ENCODE data around the gene PSTPIP2.
"Not testable (repeated sequence)": the region's sequence is repeated elsewhere in the genome, so short reads cannot be mapped to it uniquely, and the experiment has no call there.

PSTPIP2 gene

DNA sequence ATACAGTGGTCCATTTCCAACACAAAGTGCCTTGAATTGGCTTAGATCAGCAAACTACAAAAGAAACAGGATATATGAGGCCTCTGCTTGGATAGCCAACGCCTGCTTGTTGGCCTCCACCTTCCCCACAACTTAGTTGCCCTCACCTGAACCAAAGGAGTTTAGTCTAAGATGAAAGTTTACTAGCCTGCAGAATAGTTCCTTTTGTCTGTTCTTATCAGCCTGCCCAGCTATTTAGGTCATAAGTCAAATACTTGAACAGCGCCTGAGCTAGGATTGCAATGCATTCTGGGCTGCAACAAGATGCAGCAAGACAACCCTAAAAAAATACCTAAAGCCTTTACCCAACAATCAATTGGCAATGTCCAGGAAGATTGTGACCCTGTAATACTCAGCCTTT, 91.8 kb downstream of the PSTPIP2 start:
- DNase-seq, result no peak

- DNase-seq, result no peak
Measured at GRCh38 chr18:45978084-45978483, 94.0 kb downstream of the PSTPIP2 start.

- no peak for DNase-seq
Measured at GRCh38 chr18:45976974-45977373, 95.1 kb downstream of the PSTPIP2 start.

GRCh38 chr18:45976566-45976965, 95.5 kb downstream of the PSTPIP2 start:
- DNase-seq, result no peak

GRCh38 chr18:45974088-45974536, 97.9 kb downstream of the PSTPIP2 start:
- DNase-seq, result no peak

DNA sequence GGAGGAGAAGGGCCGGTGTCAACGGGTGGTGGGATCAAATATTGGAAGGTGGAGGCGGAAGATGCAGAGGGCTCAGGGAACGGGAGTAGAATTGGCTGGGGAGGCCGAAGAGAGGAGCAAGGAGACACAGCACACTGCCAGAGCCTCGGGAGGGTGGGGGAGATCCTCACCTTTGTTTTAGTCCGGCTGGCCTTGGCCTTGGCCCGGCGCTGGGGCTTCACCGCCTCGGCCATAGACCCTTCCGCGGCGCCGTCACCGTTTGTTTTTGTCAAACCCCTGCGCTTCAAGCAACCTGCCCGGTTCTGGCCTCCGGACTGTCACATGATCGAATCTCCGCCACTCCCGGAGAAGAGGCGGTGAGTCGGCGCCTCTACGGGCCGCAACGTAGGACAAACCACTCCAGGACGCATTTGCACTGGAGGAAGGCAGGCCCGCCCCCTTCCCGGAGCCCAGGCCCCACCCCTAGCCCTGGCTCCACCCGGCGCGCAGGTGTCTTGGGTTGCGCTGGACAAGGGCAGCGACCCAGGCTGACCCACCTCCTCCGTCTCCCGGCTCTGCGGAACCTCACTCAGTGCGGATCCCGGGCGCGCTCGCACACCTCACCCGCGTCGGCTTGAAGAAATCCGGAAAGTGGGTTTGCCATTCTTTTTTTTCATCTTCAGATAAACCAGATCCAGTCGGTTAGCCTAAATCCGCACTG, 104.9 kb downstream of the PSTPIP2 start, which contains the start of gene EPG5:
TSS of gene EPG5 (minus strand) at position 323 of the 700 bp plus-strand sequence. CDS start at position 233, 90 bp downstream.
- DNase-seq, result peak; percentile 77

- not testable (repeated sequence) for DNase-seq
Measured at GRCh38 chr18:45964913-45965312, 107.1 kb downstream of the PSTPIP2 start.

DNA sequence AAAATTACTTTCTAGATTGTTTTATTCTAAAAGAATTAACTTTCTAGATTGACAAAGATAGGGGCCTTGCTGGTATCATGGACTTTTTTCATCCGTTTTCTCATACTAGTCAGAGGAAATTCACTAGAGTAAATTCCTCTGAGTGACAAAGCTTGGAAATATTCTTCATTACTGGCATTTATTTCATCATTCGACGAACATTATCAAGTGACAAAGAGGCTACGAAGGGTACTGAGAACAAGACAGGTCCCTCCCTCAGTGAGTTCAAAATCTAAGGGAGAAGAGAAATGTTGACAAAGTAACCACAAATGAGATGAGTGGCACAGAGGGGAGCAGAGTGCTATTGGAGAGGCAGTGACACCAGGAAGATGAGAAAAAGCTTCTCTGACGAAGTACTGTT, 109.2 kb downstream of the PSTPIP2 start:
- DNase-seq, result no peak

DNA sequence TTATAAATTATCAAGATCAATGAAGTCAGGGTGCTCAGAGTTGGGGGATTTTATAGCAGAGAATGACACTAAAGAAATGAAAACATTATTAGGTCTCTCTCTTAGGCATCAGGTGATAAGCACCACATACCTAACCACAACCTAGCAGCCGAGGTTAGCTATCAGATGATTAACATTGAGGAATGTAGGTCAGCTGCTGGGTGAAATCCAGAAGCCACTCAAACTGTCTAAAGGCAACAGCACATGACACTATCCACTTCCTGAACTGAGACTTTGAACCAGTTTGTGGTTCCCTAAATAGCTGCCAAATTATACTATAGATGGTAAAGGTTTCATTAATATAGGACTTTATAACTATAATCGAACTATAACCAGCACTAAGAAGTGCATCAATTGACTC, 109.6 kb downstream of the PSTPIP2 start:
- no peak for DNase-seq

DNA sequence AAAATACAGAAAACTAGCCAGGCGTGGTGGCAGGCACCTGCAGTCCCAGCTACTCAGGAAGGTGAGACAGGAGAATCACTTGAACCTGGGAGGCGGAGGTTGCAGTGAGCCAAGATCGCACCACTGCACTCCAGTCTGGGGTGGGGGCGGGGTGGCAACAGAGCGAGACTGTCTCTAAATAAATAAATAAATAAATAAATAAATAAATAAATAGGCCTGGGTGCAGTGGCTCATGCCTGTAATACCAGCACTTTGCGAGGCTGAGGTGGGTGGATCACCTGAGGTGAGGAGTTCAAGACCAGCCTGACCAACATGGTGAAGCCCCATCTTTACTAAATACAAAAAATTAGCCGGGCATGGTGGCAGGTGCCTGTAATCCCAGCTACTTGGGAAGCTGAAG, 112.6 kb downstream of the PSTPIP2 start:
- DNase-seq, result not testable (repeated sequence)

- no peak for DNase-seq
Measured at GRCh38 chr18:45958730-45959129, 113.3 kb downstream of the PSTPIP2 start.

- DNase-seq, result no peak
Measured at GRCh38 chr18:45958027-45958426, 114.0 kb downstream of the PSTPIP2 start.

- DNase-seq, result no peak
Measured at GRCh38 chr18:45957100-45957499, 115.0 kb downstream of the PSTPIP2 start.

GRCh38 chr18:45954070-45954934, 117.8 kb downstream of the PSTPIP2 start:
- no peak for DNase-seq

- DNase-seq, result no peak
Measured at GRCh38 chr18:45951016-45951714, 120.9 kb downstream of the PSTPIP2 start.

- no peak for DNase-seq
Measured at GRCh38 chr18:45945669-45946068, 126.4 kb downstream of the PSTPIP2 start.

DNA sequence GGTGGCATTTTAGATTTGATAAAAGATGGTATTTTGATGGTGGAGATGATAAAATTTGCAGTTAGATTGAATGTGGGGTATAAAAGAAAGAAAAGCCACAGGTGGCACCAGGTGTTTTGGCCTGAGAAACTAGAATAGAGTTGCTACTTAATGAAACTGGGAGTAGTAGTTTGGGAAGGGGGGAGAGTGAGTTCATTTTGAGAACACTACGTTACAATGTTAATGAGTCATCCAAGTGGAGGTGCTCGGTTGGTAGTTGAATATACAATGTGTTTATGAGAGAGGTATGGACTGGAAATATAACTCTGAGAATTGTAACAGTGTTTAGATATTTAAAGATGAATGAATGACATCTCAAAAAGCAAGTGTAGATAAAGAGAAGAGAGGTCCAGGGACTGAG, 131.3 kb downstream of the PSTPIP2 start:
- DNase-seq, result no peak

GRCh38 chr18:45939236-45939635, 132.8 kb downstream of the PSTPIP2 start:
- no peak for DNase-seq

GRCh38 chr18:45938488-45938935, 133.5 kb downstream of the PSTPIP2 start:
- DNase-seq, result no peak

- DNase-seq, result no peak
Measured at GRCh38 chr18:45935591-45936335, 136.3 kb downstream of the PSTPIP2 start.
